Erythroblast (primary cell): ENCODE results near the gene GAB1.

Source experiments
- GATA1 ChIP-seq: IDR thresholded peaks from 2 replicates; pipeline ENCODE4 v1.6.1; 2011; ENCODE audit warnings: low read depth, mild to moderate bottlenecking, control low read depth, low read length, moderate library complexity
- POLR2A ChIP-seq: IDR thresholded peaks from 2 replicates; pipeline ENCODE4 v1.6.1; 2011; ENCODE audit warnings: mild to moderate bottlenecking, low read length

GRCh38 chr4:143311924-143312323 is 24.8 kb upstream of the GAB1 start:
- TF ChIP-seq POLR2A: no peak
- TF ChIP-seq GATA1: no peak
